ENCODE data around the gene PHF21A.

DNA sequence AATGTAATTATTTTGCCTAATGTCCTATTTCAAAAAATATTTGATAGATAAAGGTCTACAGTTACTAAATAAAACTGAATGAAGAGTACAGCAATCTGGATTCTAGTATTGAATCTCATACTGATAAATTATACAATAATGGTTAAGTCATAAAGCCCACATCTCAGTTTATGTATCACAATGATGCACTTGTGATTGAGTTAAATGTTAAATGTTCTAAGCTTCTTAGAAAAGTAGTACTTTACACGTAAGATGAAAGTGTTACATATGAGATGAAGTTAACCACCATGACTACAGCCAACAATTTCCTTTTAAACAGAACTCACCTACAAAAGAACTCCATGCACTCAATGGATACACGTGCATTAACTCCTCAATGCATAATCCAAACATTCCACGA is 51.7 kb downstream of the PHF21A start:
- no peak for TF ChIP-seq CTCF (IDR thresholded peaks at IDR 0.05; ENCODE audit: borderline replicate concordance, extremely low read depth, low read length, poor library complexity, severe bottlenecking)
- no peak for TF ChIP-seq EZH2 (IDR thresholded peaks at IDR 0.05; ENCODE audit: borderline replicate concordance, low read depth, low read length, severe bottlenecking)

All from DND-41 (cell line).